Measurements from ENCODE around the gene HS3ST1. TPM values are rescaled to one million over a fixed set of nuclear protein-coding genes. Genes with fewer than 3 reads are reported as not detected.

The HS3ST1 gene
- total RNA-seq, 1 experiment from 2014 or later: 0.17 TPM

DNA sequence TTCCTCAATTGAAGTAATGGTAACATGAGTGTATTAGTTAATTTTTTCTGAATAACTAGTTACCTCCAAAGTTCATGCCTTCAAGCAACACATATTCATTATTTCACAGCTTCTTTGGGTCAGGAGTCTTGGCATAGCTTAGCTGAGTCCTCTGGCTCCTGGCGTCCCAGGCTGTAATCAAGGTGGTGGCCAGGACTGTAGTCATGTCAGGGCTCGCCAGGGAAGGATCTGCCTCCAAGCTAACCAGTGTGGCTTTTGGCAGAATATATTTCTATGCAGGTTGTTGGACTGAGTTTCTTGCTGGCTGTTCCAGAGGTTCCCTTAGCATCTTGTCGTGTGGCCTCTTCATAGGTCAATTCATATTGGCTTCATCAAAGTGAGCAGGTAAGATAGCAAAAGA, 10.0 kb upstream of the HS3ST1 start:
- DNase-seq (ENCODE audit: low read depth): no peak
- in situ Hi-C loops (cut with HindIII; ENCODE audit: low pct_unique_long_range_greater_than_20kb, low sequenced_read_pairs): no loop called here

- no peak for DNase-seq (ENCODE audit: low read depth)
- in situ Hi-C loops (cut with HindIII; ENCODE audit: low pct_unique_long_range_greater_than_20kb, low sequenced_read_pairs): no loop called here
These were observed 8.0 kb upstream of the HS3ST1 start for GRCh38 chr4:11436673-11437072.

- in situ Hi-C loops (cut with HindIII; ENCODE audit: low pct_unique_long_range_greater_than_20kb, low sequenced_read_pairs): no loop called here
- no peak for DNase-seq (ENCODE audit: low read depth)
These were observed 7.4 kb upstream of the HS3ST1 start for GRCh38 chr4:11436084-11436483.

DNA sequence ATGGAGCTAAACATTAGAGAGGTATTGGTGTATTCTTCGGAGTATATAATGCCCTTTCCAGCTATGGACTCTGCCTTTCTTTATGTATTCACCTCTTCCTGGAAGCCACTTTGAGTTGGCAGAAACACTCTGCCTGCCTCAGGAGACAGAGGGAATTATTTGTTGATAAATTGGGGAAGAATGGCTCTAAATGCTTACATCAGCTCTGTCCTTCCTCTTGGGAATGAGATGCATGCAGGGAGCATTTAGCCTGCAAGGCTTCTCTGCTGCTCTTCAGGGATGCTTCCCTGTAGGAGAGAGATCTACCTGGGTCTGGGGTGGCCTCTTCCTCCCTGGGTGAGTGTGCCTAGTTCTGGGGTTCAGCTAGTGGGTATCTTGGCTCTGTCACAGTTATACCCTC, 6.9 kb upstream of the HS3ST1 start:
- in situ Hi-C loops (cut with HindIII; ENCODE audit: low pct_unique_long_range_greater_than_20kb, low sequenced_read_pairs): no loop called here
- no peak for DNase-seq (ENCODE audit: low read depth)

GRCh38 chr4:11431111-11431510, 2.4 kb upstream of the HS3ST1 start:
- in situ Hi-C loops (cut with HindIII; ENCODE audit: low pct_unique_long_range_greater_than_20kb, low sequenced_read_pairs): no loop called here
- DNase-seq (ENCODE audit: low read depth): no peak

GRCh38 chr4:11430536-11430935, 1.8 kb upstream of the HS3ST1 start:
- no peak for DNase-seq (ENCODE audit: low read depth)
- in situ Hi-C loops (cut with HindIII; ENCODE audit: low pct_unique_long_range_greater_than_20kb, low sequenced_read_pairs): no loop called here

GRCh38 chr4:11429699-11430045, 978 bp upstream of the HS3ST1 start:
- DNase-seq (ENCODE audit: low read depth): no peak
- in situ Hi-C loops (cut with HindIII; ENCODE audit: low pct_unique_long_range_greater_than_20kb, low sequenced_read_pairs): no loop called here

DNA sequence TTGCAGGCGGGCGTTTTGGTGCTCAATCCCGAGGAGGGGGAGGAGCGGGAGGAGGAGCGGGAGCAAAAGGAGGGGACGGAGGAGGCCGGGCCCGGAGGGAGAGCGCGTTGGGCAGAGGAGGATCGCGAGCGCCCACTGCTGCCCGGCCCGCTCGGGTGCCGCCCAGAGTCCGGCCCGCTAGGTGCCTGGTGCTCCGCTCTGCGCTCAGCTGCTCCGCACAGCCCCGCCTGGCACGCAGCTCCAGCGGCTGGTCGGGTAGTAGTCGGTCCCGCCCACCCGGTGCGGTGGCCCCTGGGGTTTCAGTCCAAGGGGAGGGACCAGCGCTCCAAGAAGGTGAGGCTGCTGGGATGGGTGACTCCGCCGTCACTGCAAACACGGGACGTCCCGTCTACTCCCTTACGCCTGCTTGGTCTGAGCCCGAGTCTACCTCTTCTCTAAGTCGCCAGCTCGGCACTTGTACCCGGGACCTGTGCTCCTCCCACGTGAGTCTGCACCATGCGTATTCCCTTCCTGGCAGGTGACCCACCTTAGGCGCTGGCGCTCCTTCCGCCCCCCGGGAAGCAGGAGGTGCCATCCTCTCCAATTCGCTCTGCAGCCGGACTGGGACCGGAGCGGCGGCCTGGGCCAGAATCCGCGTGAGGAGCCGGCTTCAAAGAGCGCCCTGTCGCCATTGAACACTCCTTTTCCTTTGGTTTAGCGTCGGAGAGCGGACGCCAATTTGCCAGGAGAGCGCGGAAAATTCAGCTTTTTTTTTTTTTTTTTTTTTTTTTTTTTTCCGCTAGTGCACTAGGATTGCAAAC, 405 bp upstream of the HS3ST1 start:
- in situ Hi-C loops (cut with HindIII; ENCODE audit: low pct_unique_long_range_greater_than_20kb, low sequenced_read_pairs): no loop called here
- DNase-seq (ENCODE audit: low read depth): peak; percentile 93

- in situ Hi-C loops (cut with HindIII; ENCODE audit: low pct_unique_long_range_greater_than_20kb, low sequenced_read_pairs): no loop called here
- no peak for DNase-seq (ENCODE audit: low read depth)
These were observed 1.3 kb downstream of the HS3ST1 start for GRCh38 chr4:11427121-11427996.

DNA sequence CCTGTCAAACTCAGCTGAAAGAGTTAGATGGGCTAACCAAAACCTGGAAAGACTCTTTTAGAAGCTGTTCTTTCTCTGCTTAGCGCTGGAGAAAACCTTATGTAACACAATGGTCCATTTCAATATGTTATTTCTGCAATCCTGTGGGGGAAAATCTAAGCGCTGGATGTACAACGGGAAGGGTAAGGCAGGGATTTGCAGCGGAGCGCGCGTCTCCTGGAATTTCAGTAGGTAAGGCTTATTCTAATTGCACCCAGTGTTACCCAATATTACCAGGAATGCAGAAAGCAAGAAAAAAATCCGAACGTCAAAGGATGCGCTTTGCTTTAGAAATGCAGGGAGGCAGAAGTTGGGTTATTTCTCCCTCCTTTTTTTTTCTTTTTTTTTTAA, 2.0 kb downstream of the HS3ST1 start:
- in situ Hi-C loops (cut with HindIII; ENCODE audit: low pct_unique_long_range_greater_than_20kb, low sequenced_read_pairs): no loop called here
- DNase-seq (ENCODE audit: low read depth): no peak

DNA sequence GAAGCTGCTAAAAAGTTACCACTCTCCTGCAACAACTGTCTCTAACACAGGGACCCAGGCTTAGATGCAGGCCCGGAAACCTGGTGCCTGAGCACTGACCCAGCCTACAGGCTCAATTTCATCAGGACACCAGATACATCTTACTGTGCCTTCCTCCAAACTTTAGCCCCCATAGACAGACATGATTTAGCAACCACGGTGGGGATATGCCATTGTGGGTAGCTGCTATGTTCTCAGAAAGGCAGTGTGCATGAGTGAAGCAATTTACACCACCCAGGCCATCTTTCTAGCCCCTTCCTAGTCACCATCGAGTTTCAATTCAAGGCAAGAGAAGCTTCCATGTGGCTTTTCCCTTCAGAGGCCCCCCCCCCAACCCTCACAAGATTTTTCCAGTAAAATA, 2.7 kb downstream of the HS3ST1 start:
- no peak for DNase-seq (ENCODE audit: low read depth)
- in situ Hi-C loops (cut with HindIII; ENCODE audit: low pct_unique_long_range_greater_than_20kb, low sequenced_read_pairs): no loop called here

DNA sequence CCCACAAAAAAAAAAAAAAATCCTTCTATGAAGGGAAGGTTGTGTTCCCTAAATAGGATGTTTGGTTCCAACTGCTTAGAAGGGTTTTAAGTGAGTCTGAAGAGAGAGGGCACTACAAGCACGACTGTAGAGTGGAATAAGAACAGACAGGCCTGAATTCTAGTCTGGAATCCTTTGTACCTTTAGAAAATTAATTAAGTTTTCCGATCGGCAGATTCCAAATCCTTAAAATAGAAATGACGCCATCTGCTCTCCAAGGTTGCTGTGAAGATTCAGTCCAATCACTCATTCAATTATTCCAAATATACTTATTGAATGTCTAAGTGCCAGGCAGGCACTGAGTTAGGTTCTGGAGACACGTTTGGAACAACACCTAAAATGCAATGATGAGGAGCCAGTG, 3.8 kb downstream of the HS3ST1 start:
- in situ Hi-C loops (cut with HindIII; ENCODE audit: low pct_unique_long_range_greater_than_20kb, low sequenced_read_pairs): no loop called here

GRCh38 chr4:11424000-11424399, 4.7 kb downstream of the HS3ST1 start:
- in situ Hi-C loops (cut with HindIII; ENCODE audit: low pct_unique_long_range_greater_than_20kb, low sequenced_read_pairs): no loop called here
- no peak for DNase-seq (ENCODE audit: low read depth)

More for the DNA sequence above, 3.8 kb downstream of the HS3ST1 start:
- no peak for DNase-seq (ENCODE audit: low read depth)

- in situ Hi-C loops (cut with HindIII; ENCODE audit: low pct_unique_long_range_greater_than_20kb, low sequenced_read_pairs): no loop called here
These were observed 5.2 kb downstream of the HS3ST1 start for GRCh38 chr4:11423465-11423864.

GRCh38 chr4:11421116-11421515, 7.6 kb downstream of the HS3ST1 start:
- no peak for DNase-seq (ENCODE audit: low read depth)
- in situ Hi-C loops (cut with HindIII; ENCODE audit: low pct_unique_long_range_greater_than_20kb, low sequenced_read_pairs): no loop called here

More at GRCh38 chr4:11423465-11423864, 5.2 kb downstream of the HS3ST1 start:
- no peak for DNase-seq (ENCODE audit: low read depth)

DNA sequence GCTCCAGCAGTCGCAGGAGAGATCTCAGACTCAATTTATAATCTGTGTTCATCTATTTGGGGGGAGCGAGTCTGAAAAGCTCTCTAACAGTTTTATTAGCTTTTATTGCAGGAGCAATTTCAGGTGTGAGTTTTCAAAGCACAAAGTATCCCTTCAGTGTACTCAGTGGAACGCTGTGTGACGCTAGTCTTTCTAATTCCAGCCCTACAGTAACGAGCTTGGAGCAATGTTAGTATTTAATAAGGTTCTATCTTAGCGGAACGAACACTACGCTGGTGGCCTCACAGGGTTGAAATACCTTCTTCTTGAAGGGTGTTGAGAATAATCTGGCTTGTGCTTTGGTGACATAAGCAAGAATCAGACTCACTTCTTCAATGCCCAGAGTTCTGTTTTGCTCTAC, 8.4 kb downstream of the HS3ST1 start:
- in situ Hi-C loops (cut with HindIII; ENCODE audit: low pct_unique_long_range_greater_than_20kb, low sequenced_read_pairs): no loop called here
- DNase-seq (ENCODE audit: low read depth): no peak

- DNase-seq (ENCODE audit: low read depth): no peak
- in situ Hi-C loops (cut with HindIII; ENCODE audit: low pct_unique_long_range_greater_than_20kb, low sequenced_read_pairs): no loop called here
These were observed 10.1 kb downstream of the HS3ST1 start for GRCh38 chr4:11418610-11419009.

GRCh38 chr4:11416767-11417113, 12.0 kb downstream of the HS3ST1 start:
- DNase-seq (ENCODE audit: low read depth): no peak
- in situ Hi-C loops (cut with HindIII; ENCODE audit: low pct_unique_long_range_greater_than_20kb, low sequenced_read_pairs): no loop called here

DNA sequence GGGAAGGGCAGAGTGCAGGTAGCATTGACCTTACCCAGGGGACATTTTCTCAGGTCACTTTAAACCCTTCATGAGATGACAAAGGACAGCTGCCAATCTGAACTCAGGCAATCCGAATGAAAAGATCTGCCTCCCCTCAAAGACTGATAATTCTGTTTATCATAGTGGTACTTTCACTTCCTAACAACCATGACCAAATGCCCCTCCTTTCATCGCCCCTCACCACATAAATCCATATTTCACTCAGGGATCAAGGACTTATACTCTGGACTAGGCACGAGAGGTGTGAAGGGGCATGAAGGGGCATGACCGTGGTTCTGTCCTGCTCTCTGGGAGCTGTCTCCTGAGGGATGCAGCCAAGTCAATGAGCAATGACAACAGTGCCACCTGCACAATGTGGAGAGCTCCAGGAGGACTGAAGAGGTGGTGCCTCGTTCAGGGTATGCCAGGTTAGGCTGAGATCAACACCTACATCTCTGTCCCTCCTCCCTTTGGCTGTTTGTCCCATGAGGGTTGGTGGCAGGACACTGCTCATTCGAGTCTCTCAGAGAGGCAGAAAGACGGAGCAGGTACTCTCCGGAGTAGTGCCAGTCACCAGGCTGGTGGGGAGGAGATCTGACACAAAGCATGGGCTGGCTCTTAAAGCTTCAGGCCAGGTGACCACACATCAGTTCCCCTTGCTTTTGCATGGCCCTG, 12.5 kb downstream of the HS3ST1 start:
- DNase-seq (ENCODE audit: low read depth): no peak
- in situ Hi-C loops (cut with HindIII; ENCODE audit: low pct_unique_long_range_greater_than_20kb, low sequenced_read_pairs): no loop called here
